Endometrial microvascular endothelial cells (primary cell): ENCODE results near the gene SF3A1. TPM values are rescaled to one million over a fixed set of nuclear protein-coding genes. Genes with fewer than 3 reads are reported as not detected.

Experiments
- in situ Hi-C: cut with HindIII; loops from 2 replicates; pipeline ENCODE4 v1.10.0; 2017; ENCODE audit warnings: low sequenced_read_pairs, low pct_unique_long_range_greater_than_20kb; ENCODE audit errors: inconsistent ontology term
- total RNA-seq: library from RNA; depleted of rRNA; stranded (reverse); fragments of >200 nt; gene quantifications from one replicate; pipeline ENCODE4 v1.2.3, GENCODE V29; 2015; ENCODE audit errors: inconsistent ontology term

Gene SF3A1
- total RNA-seq, 1 donor from 2014 or later: 81.0 TPM

DNA sequence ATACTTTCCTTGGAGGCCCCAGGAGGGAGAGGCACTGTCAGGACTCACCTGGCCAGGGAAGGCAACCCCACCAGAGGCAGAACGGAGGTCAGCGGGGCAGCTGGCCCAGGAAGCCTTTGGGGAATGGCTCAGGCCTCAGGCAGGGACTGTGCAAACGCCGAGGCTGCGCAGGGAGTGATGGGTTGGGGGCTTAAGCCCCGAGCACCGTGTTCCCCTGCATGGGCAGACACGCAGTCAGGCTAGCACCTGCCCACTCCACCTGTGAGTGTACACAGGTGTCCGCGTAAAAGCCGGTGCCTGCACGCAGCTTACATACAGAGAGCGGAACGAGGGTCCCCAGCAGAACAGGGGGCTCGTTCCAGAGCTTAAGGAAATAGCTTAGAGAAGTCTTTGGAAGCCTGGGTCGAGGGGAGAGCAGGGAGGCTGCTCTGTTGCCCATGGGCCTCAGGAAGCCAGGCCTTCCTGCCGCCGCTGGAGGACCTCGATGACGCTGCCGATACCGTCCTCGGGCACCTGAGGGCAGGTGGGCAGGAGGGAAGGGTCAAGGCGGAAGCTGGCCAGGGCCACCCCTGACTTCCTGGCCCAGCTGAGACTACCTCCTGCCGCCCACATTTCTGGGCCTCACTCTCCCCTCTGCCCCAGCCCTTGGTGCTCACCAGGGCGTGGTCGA lies 71.4 kb downstream of the SF3A1 start:
- in situ Hi-C loops: loop anchor here (25.0 kb wide), 1 partner anchor 152 kb away; the partner anchor contains the start of gene MTFP1

DNA sequence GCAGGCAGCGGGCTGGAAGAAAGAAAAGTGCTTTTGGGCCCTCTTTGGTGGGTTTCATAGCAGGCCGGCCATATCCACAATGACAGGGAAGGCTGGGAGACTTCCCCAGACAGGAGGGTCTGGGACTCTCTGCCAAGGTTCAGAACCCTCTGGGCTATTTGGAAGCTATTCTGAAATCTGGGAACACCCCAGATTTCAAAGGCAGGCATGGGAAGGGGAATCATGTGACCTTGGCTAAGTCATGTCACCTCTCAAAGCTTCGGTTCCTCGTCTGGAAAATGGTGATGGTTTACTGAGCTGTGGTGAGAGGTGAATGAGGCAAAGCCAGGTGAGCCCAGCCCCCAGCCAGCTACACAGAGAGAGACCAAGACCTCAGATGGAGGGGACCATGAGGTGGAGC lies 72.0 kb downstream of the SF3A1 start:
- in situ Hi-C loops: loop anchor here (25.0 kb wide), 1 partner anchor 153 kb away; the partner anchor contains the start of gene MTFP1

DNA sequence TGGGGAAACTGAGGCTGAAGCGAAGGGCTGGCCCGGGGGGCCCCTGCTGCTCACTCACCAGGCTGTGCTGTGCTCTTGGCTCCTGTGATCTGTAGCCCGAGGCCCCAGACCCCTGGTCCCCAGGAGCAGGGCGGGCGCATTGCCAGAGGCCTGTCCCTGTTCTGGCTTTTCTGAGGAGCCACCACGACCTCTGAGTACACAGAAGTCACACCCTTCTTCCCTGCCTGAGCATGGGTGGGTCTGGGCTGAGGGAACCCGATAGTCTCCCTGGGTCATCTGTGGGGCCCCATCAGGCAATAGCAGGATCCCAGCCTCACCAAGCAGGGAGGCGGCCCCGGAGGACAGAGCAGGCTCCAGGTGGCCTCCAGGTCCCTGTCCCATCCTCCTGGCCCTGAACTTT lies 72.5 kb downstream of the SF3A1 start:
- in situ Hi-C loops: loop anchor here (25.0 kb wide), 1 partner anchor 153 kb away; the partner anchor contains the start of gene MTFP1

DNA sequence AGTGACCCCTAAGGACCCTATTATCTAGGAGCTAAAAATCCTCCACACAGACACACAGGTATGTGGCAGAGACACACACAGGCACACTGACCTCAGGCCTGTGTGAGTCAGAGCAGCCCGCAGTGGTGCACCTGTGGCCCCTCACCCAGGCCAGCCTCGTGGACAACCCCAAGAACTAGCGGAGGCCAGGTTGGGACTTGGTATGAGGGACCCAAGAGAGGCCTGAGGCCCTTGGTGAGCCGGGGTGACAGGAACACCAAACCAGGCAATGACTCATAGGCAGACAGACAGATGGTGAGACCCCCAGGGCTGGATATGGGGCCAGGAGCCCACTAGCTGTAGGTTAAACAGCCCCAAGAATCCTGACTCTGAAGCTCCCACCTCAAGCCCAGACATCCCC lies 73.4 kb downstream of the SF3A1 start:
- in situ Hi-C loops: loop anchor here (25.0 kb wide), 1 partner anchor 154 kb away; the partner anchor contains the start of gene MTFP1

DNA sequence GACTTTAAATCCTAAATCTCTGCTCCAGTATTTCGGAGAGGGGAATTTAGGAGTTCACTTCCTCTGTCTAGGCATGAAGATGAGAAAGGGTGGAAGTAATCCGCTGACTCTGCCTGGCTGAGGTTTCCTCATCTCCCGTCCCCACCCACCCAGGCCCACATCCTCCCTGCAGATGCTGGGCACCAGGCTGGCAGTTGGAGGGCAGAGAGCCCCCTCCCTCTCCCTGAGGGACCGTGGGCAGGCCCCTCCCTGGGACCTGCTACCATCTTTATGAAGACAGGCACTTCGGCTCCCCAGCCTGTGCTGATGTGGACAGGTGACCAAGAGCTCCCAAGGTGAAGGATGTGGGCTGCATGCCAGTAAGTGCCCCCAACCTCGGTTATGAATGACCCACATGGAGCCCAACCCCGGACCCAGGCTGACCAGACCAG lies 74.1 kb downstream of the SF3A1 start:
- in situ Hi-C loops: loop anchor here (25.0 kb wide), 1 partner anchor 155 kb away; the partner anchor contains the start of gene MTFP1

Other genes starting within 250 kb of the SF3A1 start
- gene LIF, start 110.1 kb downstream of the SF3A1 start, total RNA-seq: not detected
- not detected for gene OSM, start 90.0 kb downstream of the SF3A1 start, total RNA-seq
- 4.0 TPM for gene CASTOR1, start 67.4 kb downstream of the SF3A1 start, total RNA-seq
- 12.1 TPM for gene TBC1D10A, start 30.0 kb downstream of the SF3A1 start, total RNA-seq
- 2.0 TPM for gene CCDC157, start 113 bp upstream of the SF3A1 start, total RNA-seq
- 11.2 TPM for gene RNF215, start 30.5 kb upstream of the SF3A1 start, total RNA-seq
- gene SEC14L2, start 40.1 kb upstream of the SF3A1 start, total RNA-seq: 48.2 TPM
- gene MTFP1, start 68.9 kb upstream of the SF3A1 start, total RNA-seq: 86.3 TPM
- not detected for gene SEC14L3, start 115.1 kb upstream of the SF3A1 start, total RNA-seq
- not detected for gene SEC14L4, start 148.8 kb upstream of the SF3A1 start, total RNA-seq
- gene SEC14L6, start 189.8 kb upstream of the SF3A1 start, total RNA-seq: not detected
- gene GAL3ST1, start 217.8 kb upstream of the SF3A1 start, total RNA-seq: not detected
- 88.8 TPM for gene PES1, start 235.0 kb upstream of the SF3A1 start, total RNA-seq